Activated T-cell treated with anti-CD3 and anti-CD28 coated beads, Interleukin-2, amount 50 U/mL, for 4 hours (primary cell): ENCODE measurements around the gene BSDC1. TPM values are rescaled to one million over a fixed set of nuclear protein-coding genes. Genes with fewer than 3 reads are reported as not detected.

Source experiments
- ATAC-seq, 2 donors: fragments of 200-7000 bp; cut with Tn5 transposase; one replicate each; pipeline ENCODE4 v1.10.0; 2021
- DNase-seq: peaks from one replicate; pipeline ENCODE4 v3.0.0-alpha.2; 2020
- H3K27me3 Mint-ChIP-seq: one replicate; pipeline ENCODE4 v1.8.0; 2021; ENCODE audit warnings: low read depth, mixed read lengths
- H3K36me3 Mint-ChIP-seq: one replicate; pipeline ENCODE4 v1.8.0; 2022; ENCODE audit warnings: mixed read lengths; ENCODE audit not compliant: insufficient read depth
- H3K4me1 Mint-ChIP-seq: one replicate; pipeline ENCODE4 v1.8.0; 2021; ENCODE audit warnings: low read depth, mixed read lengths
- H3K4me3 Mint-ChIP-seq: one replicate; pipeline ENCODE4 v1.8.0; 2021; ENCODE audit warnings: mild to moderate bottlenecking, moderate library complexity, mixed read lengths
- H3K9me3 Mint-ChIP-seq: one replicate; pipeline ENCODE4 v1.8.0; 2021; ENCODE audit warnings: mixed read lengths
- total RNA-seq, 3 donors: library from RNA; stranded (reverse); gene quantifications; one replicate each; pipeline ENCODE4 v1.2.1, GENCODE V29; 2021

BSDC1 gene
- total RNA-seq, 3 donors from 2014 or later = 42.2 to 56.8 (median 46.6) TPM

DNA sequence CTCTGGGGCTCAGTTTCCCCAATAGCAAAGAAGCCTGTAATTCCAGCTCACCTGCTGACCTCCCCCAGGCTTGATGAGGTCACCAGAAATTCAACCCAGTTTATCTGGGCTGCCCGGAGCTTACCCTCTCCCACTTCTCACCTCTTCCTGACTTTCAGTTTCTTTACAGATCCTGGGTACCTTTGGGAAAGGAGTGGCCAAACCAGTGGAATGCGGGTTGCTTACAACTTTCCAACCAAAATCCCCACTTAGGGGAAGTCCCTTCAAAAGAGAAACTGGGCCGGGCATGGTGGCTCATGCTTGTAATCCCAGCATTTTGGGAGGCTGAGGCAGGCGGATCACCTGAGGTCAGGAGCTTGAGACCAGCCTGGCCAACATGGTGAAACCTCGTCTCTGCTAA, 52.3 kb downstream of the BSDC1 start:
- no peaks in the 10 kb centered on the region for H3K27me3 Mint-ChIP-seq
- H3K4me3 Mint-ChIP-seq = no peak overlapping the region
- ATAC-seq = no peak
- H3K36me3 Mint-ChIP-seq = no peaks in the 10 kb centered on the region
- no peak for DNase-seq
- H3K4me1 Mint-ChIP-seq = peaks cover 55% of the 10 kb centered on the region
- no peaks in the 10 kb centered on the region for H3K9me3 Mint-ChIP-seq

DNA sequence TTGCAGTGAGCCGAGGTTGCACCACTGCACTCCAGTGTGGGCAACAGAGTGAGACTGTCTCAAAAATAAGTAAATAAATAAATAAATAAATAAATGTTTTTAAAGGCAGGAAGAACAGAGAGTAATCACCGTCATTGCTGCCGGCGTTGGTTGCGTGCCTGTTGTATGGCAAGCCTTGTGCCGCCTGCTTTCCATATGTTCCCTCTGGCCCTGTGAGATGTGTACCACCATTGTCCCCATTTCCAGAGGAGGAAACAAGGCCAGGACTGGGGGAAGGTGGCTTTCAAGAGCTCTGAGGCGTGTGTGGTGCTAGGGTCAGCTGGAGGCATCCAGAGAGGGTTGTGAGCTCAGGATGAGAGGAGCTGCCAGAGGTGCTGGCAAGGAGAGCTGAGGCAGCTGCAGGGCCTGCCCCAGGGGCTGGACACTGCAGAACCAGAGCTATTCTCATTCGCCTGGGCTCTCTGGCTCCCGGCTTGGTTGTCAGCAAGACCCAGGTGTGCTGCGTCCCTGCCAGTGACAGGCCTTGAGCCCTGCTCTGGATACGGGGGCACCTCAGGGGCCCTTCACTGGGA, 53.0 kb downstream of the BSDC1 start:
- ATAC-seq (no peak), DNase-seq (no peak)
- Mint-ChIP-seq H3K36me3 (no peaks in the 10 kb centered on the region), H3K9me3 (no peaks in the 10 kb centered on the region), H3K4me1 (peaks cover 55% of the 10 kb centered on the region), H3K4me3 (no peak overlapping the region), H3K27me3 (no peaks in the 10 kb centered on the region)

DNA sequence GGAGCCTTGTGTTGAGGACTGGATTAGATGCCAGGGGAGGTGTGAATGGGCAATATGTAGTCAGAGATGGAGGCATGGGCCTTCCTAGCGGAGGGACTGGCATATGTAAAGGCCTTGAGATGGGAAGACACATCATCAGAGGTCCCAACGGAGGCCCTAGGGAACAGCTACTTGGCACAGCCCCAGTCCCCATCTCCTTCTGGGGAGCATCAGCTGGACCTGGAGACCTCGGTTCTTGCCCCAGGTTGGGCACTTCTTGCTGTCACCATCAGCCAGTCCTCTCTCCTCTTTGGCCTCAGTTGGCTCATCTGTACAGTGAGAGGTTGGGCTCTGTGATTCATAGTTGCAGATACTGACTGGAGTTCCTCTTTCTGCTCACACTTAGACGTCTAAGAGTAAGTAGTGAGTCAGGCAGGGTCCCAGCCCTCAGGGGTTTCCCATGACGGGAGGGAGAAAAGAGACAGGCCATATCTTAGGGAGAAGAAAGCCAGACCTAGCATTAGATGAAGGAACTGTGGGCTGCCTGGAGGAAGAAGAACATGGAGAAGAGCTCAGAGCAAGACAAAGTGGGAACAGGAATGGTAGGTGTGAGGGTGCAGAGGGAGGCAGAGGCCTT, 54.8 kb downstream of the BSDC1 start:
- no peak overlapping the region for H3K4me3 Mint-ChIP-seq
- no peaks in the 10 kb centered on the region for H3K9me3 Mint-ChIP-seq
- no peak for DNase-seq
- H3K4me1 Mint-ChIP-seq = peaks cover 46% of the 10 kb centered on the region
- no peaks in the 10 kb centered on the region for H3K36me3 Mint-ChIP-seq
- ATAC-seq = peak; percentile 68 to 71
- H3K27me3 Mint-ChIP-seq = no peaks in the 10 kb centered on the region

DNA sequence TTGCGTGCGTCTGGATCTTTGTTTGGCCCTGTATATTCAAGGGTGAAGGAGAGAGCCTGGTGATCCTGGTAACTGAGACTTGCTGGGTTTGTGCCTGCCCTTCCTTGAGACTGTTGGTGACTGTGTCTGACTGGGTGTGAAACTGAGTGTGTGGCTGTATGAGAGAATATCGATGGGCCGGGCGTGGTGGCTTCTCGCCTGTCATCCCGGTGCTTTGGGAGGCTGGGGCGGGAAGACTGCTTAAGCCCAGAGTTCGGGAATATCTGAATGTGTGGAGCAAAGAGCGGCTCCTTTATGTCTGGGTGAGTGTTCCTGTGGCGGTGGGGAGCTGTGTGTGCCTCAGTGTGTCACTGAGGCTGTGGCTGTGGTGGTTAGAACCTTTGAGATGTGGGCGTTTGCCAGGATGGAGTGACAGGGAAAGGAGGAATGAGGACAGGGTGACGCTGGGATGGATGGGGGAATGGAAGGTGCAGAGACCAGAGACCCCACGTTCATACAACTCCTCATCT, 55.5 kb downstream of the BSDC1 start:
- H3K4me1 Mint-ChIP-seq = peaks cover 51% of the 10 kb centered on the region
- no peak for ATAC-seq
- DNase-seq = no peak
- peak overlapping the region; percentile 1 for H3K4me3 Mint-ChIP-seq
- peaks cover under 1% of the 10 kb centered on the region for H3K36me3 Mint-ChIP-seq
- H3K27me3 Mint-ChIP-seq = no peaks in the 10 kb centered on the region
- no peaks in the 10 kb centered on the region for H3K9me3 Mint-ChIP-seq

DNA sequence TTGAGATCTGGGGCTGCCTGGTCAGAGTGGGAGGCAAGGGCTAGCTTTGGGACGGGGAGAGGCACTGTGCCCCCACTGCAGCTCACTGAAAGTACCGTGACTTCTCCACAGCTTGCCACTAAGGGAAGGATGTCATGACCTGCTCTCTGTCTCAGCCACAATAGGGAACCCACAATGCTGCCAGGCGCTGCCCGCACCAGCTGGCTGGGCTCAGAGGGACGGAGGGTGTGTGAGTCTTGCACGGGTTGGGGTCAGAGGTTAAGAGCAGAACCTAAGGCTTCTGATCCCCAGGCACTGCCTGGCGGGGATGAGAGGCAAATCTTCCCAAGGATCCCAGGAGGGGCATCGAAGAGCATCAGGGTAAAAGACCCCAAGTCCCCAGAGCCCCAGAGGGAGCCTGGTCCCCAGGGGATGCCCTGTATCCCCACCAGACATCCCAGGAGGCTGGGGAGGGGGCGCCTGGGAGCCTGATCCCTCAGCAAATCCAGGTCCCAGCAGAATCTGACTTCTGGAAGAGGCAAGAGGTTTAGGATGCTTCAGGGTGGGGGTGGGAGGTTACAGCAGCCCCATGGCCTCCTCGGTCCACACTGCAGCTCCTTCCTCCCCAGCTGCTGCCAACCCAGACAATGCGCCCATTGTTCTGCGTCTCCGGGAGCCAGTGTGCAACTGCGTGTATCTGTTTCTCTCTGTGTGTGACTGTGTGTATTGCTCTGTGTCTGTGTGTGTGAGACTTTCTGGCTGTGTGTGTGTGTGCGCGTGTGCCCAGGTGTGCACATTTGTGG, 56.2 kb downstream of the BSDC1 start:
- Mint-ChIP-seq H3K9me3 (no peaks in the 10 kb centered on the region), H3K4me3 (peak overlapping the region; percentile 47), H3K27me3 (no peaks in the 10 kb centered on the region), H3K4me1 (peaks cover 51% of the 10 kb centered on the region), H3K36me3 (peaks cover 4% of the 10 kb centered on the region)
- no peak for DNase-seq
- no peak for ATAC-seq

DNA sequence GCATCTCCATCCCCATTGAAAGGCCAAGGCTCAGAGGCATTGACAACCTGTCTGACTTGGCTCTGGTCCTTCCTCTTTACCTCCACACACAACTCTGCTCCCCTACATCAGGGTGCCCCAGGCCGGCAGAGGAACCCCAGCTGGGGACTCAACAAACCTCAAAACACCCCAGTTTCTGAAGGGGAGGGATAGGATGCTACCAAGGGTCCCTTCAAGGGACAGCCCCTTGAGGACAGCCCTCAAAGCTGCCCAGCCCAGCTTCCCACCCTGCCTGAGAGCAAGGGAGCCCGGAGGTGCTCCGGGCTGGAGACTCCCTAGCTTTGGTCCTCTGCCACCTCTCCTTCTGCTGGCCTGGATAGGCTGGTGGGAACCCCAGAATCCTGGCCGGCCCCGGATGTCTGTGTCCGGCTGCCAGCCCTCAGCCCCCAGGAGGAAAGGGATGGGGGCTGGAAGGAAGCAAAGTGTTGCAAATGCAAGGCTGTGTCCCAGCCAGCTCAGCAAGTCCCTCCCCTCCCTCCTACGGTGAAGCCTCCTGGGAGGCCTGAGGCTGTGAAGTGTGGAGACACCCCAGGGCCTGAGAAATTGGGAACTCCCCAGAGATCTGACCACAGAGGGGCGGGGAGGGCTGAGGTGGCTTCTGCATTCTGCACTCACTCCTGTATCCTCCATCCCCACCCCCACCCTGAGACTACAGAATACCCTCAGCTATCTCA, 57.1 kb downstream of the BSDC1 start:
- H3K36me3 Mint-ChIP-seq = peaks cover 4% of the 10 kb centered on the region
- DNase-seq (peak; percentile 44), ATAC-seq (peak; percentile 38 to 40)
- H3K9me3 Mint-ChIP-seq = no peaks in the 10 kb centered on the region
- H3K27me3 Mint-ChIP-seq = no peaks in the 10 kb centered on the region
- peak overlapping the region; percentile 24 for H3K4me3 Mint-ChIP-seq
- H3K4me1 Mint-ChIP-seq = peaks cover 47% of the 10 kb centered on the region

DNA sequence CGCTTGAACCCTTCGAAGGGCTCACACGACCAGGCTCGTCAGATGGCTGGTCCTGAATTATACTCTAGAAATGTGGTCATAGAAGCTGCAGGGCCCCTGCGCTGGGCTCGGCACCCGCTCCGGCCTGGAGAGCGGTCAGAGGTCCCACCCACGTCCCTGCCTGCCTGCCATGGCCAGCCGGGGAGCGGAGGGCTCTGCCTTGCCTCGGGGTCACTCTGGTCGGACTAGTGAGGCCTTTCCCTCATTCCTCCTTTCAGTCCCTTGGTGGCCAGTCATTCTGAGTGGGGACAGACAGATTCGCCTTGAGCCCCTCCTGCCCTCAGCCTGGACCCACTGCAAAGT, 57.7 kb downstream of the BSDC1 start:
- Mint-ChIP-seq H3K9me3 (no peaks in the 10 kb centered on the region), H3K4me3 (peak overlapping the region; percentile 24), H3K27me3 (no peaks in the 10 kb centered on the region), H3K4me1 (peaks cover 46% of the 10 kb centered on the region), H3K36me3 (peaks cover 8% of the 10 kb centered on the region)
- no peak for DNase-seq
- no peak for ATAC-seq

DNA sequence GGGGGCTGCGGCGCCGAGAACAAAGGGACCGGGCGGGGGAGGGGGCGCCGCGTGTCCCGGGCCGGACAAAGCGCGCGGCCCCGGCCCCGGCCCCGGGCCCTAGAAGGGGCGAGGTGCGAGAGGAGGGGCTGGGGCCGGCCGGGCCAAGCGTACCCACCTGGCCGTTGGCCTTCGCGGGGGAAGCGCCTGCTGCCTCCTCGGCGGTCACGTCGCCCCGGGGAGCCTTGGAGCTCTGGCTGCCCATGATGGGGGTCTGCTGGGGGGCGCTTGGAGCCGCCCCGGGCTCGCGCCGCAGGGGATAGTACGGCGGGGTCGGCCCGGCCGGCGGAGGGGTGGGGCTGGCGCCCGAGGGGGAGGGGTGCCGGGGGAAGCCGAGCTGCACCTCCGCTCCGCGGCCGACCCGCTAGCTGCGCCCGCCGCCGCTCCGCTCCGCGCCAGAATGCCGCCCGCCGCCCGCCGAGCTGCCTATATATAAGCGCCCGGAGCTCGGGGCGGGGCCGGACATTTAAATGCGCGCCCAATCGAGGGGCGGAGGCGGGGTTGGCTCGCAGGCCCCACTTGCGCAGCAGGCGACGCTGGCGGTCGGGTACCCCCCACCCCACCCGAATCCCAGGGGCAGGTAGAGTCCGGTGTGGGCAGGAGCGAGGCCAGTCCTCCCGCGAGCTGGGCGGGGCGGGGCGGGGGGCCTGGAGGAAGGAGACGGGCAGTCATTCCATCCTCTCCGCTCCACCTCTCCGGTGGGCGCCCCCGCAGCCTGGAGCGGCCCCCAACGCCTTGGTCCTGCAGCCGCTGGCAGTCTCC, 58.3 kb downstream of the BSDC1 start, which contains the start of gene MARCKSL1:
MARCKSL1 (minus strand) TSS at position 444 of the 801 bp plus-strand sequence; CDS start at position 244, 200 bp downstream.
- peak; percentile 63 for ATAC-seq

DNA sequence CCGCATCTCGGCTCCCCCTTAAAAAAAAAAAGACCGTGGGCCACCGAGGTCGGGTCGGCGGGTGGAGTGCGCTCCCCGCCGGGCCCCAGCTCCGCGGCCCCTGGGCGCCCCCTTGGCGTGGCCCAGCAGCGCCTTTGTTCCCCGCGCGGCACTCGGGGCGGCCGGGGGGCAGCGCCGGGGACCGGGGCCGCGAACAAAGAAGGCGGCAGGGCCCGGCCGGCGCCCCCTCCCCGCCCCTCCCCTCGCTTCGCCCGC, 58.8 kb downstream of the BSDC1 start:
- H3K27me3 Mint-ChIP-seq = no peaks in the 10 kb centered on the region
- peaks cover 19% of the 10 kb centered on the region for H3K36me3 Mint-ChIP-seq
- peaks cover 45% of the 10 kb centered on the region for H3K4me1 Mint-ChIP-seq
- peak; percentile 9 to 16 for ATAC-seq
- H3K4me3 Mint-ChIP-seq = peak overlapping the region; percentile 86
- H3K9me3 Mint-ChIP-seq = no peaks in the 10 kb centered on the region
- no peak for DNase-seq

More for the DNA sequence above, 58.3 kb downstream of the BSDC1 start, which contains the start of gene MARCKSL1:
- peaks cover 13% of the 10 kb centered on the region for H3K36me3 Mint-ChIP-seq
- H3K9me3 Mint-ChIP-seq = no peaks in the 10 kb centered on the region
- H3K4me3 Mint-ChIP-seq = peak within 1 kb of the TSS; percentile 86
- H3K27me3 Mint-ChIP-seq = no peaks in the 10 kb centered on the region
- H3K4me1 Mint-ChIP-seq = peaks cover 45% of the 10 kb centered on the region
- peak; percentile 88 for DNase-seq

DNA sequence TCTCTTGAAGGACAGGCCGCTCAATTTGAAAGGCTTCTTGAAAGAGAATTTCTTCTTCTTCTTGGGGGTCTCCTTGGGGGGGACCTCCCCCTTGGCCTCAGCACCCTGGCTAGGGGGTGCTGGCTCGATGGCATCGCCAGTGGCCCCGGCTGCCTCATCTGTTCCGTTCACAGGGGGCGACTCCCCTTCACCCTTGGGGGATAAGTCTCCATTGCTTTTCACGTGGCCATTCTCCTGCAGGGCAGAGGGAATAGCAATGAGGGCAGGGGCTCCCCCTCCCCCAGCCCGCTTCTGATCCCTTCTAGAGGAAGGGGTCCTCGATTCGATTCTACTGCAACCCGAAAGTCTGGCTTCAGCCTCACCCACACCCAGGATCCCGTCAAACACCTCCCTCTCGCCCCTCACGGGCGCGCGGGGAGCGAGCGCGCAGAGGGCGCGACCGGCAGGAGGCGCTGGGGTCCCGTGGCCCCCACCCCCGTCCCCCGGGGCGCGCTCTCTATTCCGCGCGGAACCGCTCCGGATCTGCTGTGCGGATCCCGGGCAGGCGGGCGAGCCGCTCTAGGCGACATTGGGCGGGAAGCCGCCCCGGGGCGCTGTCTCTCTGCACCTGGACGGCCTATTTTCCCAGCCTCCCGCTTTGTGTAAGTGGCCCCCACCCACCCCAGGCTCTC, 59.2 kb downstream of the BSDC1 start:
- DNase-seq (peak; percentile 68), ATAC-seq (peak; percentile 38 to 51)
- no peaks in the 10 kb centered on the region for H3K9me3 Mint-ChIP-seq
- H3K36me3 Mint-ChIP-seq = peaks cover 20% of the 10 kb centered on the region
- peak overlapping the region; percentile 86 for H3K4me3 Mint-ChIP-seq
- H3K4me1 Mint-ChIP-seq = peaks cover 45% of the 10 kb centered on the region
- H3K27me3 Mint-ChIP-seq = no peaks in the 10 kb centered on the region

DNA sequence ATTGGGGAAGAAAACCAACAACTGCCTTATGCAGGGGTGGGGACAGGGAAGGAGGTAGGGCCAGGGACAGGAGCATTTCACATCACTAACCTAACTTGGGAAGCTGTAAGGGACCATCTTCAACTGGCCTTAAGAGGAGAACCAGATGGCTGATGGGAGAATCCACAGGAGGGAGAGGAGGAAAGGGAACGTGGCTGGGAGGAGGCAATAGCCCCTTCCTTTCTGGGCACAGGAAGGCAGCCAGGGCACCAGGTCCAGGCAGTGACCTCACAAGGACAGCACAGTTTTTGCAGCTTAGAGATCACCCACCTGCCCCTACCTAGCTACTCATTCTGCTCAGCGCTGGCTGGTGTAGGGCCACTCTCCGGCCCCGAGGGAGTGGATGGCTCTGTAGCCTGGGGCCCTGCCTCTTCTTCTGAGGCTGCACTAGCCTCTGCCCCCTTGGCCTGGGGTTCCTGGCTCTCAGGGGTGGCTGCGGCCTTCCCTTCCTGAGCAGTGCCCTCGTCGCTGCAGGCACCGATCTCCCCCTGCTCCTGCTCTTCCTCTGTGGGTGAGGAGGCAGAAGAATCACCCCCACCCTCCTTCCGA, 59.9 kb downstream of the BSDC1 start:
- ATAC-seq = no peak
- Mint-ChIP-seq H3K27me3 (no peaks in the 10 kb centered on the region), H3K9me3 (no peaks in the 10 kb centered on the region), H3K4me1 (peaks cover 39% of the 10 kb centered on the region), H3K4me3 (peak overlapping the region; percentile 86), H3K36me3 (peaks cover 25% of the 10 kb centered on the region)
- no peak for DNase-seq

DNA sequence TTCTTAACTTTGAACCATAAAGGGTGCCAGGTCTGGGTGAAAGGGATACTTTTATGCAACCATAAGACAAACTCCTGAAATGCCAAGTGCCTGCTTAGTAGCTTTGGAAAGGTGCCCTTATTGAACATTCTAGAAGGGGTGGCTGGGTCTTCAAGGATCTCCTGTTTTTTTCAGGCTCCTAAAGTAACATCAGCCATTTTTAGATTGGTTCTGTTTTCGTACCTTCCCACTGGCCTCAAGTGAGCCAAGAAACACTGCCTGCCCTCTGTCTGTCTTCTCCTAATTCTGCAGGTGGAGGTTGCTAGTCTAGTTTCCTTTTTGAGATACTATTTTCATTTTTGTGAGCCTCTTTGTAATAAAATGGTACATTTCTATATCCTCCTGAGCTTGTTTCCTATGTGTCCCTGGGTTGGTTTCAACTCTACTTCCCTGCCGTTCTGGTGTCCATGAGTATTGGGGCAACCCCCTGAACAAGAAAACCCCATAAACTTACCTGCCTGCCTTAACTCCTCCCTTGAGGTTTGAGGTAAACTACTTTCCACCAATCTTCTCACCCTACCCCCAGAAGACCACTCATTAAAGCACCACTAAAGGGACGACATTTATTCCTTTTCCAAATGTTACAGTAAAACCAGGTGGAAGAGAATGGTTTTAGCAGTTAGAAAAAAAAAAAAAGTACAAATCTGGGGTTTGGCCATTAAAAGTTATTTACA, 60.8 kb downstream of the BSDC1 start:
- Mint-ChIP-seq H3K4me3 (peak overlapping the region; percentile 52), H3K9me3 (no peaks in the 10 kb centered on the region), H3K36me3 (peaks cover 27% of the 10 kb centered on the region), H3K4me1 (peaks cover 30% of the 10 kb centered on the region), H3K27me3 (no peaks in the 10 kb centered on the region)
- no peak for ATAC-seq
- DNase-seq = no peak
